ENCODE data around the gene TTLL13.

The TTLL13 gene

DNA sequence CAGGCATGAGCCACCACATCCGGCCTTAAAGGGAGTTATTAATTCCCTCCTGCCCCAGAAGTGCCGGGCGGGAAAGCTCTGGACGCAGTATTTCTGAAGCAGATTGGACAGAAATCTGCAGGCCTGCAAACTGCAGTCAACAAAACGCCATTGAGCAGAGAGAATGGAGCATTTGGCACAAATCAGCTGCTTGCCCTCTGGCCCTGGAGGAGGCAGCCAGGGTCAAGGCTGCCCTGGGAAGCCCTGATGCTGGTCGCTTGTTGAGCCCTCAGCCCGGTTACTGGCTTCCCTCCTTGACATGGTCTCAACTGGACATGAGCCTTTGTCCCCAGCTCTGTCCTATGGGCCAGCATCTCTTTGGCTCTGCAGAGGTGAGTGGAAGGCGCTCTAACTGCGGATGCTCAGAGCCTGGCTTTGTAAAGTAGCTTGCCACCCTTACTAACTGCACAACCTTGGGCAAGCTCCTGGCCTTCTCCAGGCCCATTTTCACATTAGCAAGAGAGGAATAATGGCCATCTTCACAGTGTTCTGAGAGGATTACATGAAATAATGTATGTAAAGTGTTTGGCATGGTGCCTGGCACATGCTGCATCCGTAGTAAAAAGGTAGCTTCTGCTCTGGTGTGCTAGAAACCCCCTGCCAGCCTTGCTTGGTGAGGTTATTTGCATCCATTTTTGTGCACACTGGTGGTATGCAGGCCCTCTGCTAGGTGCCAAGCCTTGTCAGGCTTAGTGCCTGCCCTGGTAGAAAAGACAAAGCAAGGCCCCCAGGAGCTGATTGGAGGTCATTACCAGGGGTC lies 44.1 kb upstream of the TTLL13 start:
- no peak overlapping the region for H3K4me3 ChIP-seq (ENCODE audit: low read length)
- H3K36me3 ChIP-seq (replicated peaks; ENCODE audit: low read depth, low read length) = no peaks in the 10 kb centered on the region

DNA sequence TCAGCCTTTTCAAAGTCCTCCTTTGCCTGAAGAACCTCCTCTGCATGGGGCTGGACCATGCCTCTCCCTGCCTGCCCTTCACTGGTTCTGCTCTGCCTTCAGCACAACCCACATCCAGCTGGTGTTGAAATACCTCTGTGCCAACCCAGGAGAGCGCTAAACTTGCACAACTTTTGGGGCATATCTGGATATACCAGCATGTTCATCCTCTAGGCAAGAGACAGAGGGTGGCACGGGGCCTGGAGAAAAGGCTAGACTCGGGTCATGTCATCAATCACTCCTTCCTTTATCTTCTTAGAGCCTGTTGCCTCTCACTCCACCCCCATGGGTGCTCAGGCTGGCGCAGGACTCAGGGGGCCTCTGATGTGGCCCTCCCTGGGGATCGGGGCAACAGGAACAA lies 43.5 kb upstream of the TTLL13 start:
- Histone ChIP-seq H3K4me1 (ENCODE audit: low read length) (peaks cover 12% of the 10 kb centered on the region), H3K4me2 (ENCODE audit: low read length) (no peak overlapping the region), H4K20me1 (ENCODE audit: insufficient read depth, low read length) (no peaks in the 10 kb centered on the region), H3K36me3 (replicated peaks; ENCODE audit: low read depth, low read length) (no peaks in the 10 kb centered on the region), H3K9me3 (ENCODE audit: insufficient read depth, low read length) (no peaks in the 10 kb centered on the region), H2AFZ (ENCODE audit: low read depth, low read length) (no peak overlapping the region), H3K27ac (ENCODE audit: low read length) (no peak overlapping the region), H3K79me2 (ENCODE audit: low read length) (no peaks in the 10 kb centered on the region), H3K4me3 (ENCODE audit: low read length) (no peak overlapping the region), H3K27me3 (ENCODE audit: low read depth, low read length) (peaks cover 5% of the 10 kb centered on the region; the same call in 1 of the 2 replicates), H3K9ac (ENCODE audit: low read length) (no peak overlapping the region)
- TF ChIP-seq, protein P1, sequence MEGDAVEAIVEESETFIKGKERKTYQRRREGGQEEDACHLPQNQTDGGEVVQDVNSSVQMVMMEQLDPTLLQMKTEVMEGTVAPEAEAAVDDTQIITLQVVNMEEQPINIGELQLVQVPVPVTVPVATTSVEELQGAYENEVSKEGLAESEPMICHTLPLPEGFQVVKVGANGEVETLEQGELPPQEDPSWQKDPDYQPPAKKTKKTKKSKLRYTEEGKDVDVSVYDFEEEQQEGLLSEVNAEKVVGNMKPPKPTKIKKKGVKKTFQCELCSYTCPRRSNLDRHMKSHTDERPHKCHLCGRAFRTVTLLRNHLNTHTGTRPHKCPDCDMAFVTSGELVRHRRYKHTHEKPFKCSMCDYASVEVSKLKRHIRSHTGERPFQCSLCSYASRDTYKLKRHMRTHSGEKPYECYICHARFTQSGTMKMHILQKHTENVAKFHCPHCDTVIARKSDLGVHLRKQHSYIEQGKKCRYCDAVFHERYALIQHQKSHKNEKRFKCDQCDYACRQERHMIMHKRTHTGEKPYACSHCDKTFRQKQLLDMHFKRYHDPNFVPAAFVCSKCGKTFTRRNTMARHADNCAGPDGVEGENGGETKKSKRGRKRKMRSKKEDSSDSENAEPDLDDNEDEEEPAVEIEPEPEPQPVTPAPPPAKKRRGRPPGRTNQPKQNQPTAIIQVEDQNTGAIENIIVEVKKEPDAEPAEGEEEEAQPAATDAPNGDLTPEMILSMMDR (IDR thresholded peaks at IDR 0.05; ENCODE audit: low read depth, low read length) = no peak
- TF ChIP-seq EZH2phosphoT487 (IDR thresholded peaks at IDR 0.05; ENCODE audit: low read depth) = no peak

More for the DNA sequence above, 44.1 kb upstream of the TTLL13 start:
- Histone ChIP-seq H3K9ac (ENCODE audit: low read length) (no peak overlapping the region), H3K9me3 (ENCODE audit: insufficient read depth, low read length) (no peaks in the 10 kb centered on the region), H3K4me1 (ENCODE audit: low read length) (peaks cover 17% of the 10 kb centered on the region), H3K79me2 (ENCODE audit: low read length) (no peaks in the 10 kb centered on the region), H3K4me2 (ENCODE audit: low read length) (no peak overlapping the region), H4K20me1 (ENCODE audit: insufficient read depth, low read length) (no peaks in the 10 kb centered on the region), H3K27ac (ENCODE audit: low read length) (no peak overlapping the region), H3K27me3 (ENCODE audit: low read depth, low read length) (peaks cover 5% of the 10 kb centered on the region; the same call in 1 of the 2 replicates), H2AFZ (ENCODE audit: low read depth, low read length) (no peak overlapping the region)
- no peak for TF ChIP-seq EZH2phosphoT487 (IDR thresholded peaks at IDR 0.05; ENCODE audit: low read depth)
- TF ChIP-seq, protein P1 (IDR thresholded peaks at IDR 0.05; ENCODE audit: low read depth, low read length) = no peak

DNA sequence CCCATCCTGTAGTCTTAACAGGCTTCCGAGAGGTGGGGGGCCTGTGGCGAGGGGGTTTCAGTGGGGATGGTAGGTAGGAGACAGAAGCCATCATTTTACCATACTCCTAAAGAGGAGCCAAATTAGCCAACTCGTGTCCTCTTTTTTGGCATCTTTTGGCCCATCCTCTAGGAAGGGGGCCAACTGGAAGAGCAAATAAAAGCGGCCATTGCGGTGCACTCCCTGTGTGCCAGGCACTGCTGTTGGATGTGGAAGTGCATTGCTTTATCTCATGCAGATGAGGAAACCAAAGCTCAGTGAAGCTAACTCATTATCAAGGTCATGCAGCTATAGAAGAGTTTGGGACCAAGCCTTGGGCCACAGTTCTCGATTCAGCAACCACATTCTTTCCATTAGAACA lies 42.1 kb upstream of the TTLL13 start:
- H3K9me3 ChIP-seq (ENCODE audit: insufficient read depth, low read length) = no peaks in the 10 kb centered on the region
- no peak for TF ChIP-seq EZH2phosphoT487 (IDR thresholded peaks at IDR 0.05; ENCODE audit: low read depth)
- TF ChIP-seq, protein P1 (IDR thresholded peaks at IDR 0.05; ENCODE audit: low read depth, low read length) = no peak
- H4K20me1 ChIP-seq (ENCODE audit: insufficient read depth, low read length) = no peaks in the 10 kb centered on the region
- no peak overlapping the region for H3K9ac ChIP-seq (ENCODE audit: low read length)
- no peak overlapping the region for H3K4me3 ChIP-seq (ENCODE audit: low read length)
- H3K4me1 ChIP-seq (ENCODE audit: low read length) = peaks cover 7% of the 10 kb centered on the region
- no peak overlapping the region for H3K4me2 ChIP-seq (ENCODE audit: low read length)
- no peaks in the 10 kb centered on the region for H3K27me3 ChIP-seq (ENCODE audit: low read depth, low read length)
- H3K36me3 ChIP-seq (replicated peaks; ENCODE audit: low read depth, low read length) = no peaks in the 10 kb centered on the region
- H3K79me2 ChIP-seq (ENCODE audit: low read length) = no peaks in the 10 kb centered on the region
- no peak overlapping the region for H3K27ac ChIP-seq (ENCODE audit: low read length)
- no peak overlapping the region for H2AFZ ChIP-seq (ENCODE audit: low read depth, low read length)

GRCh38 chr15:90208356-90208755 lies 41.0 kb upstream of the TTLL13 start:
- TF ChIP-seq EZH2phosphoT487 (IDR thresholded peaks at IDR 0.05; ENCODE audit: low read depth) = no peak
- TF ChIP-seq, protein P1 (IDR thresholded peaks at IDR 0.05; ENCODE audit: low read depth, low read length) = no peak
- no peaks in the 10 kb centered on the region for H3K36me3 ChIP-seq (replicated peaks; ENCODE audit: low read depth, low read length)
- H3K4me2 ChIP-seq (ENCODE audit: low read length) = no peak overlapping the region
- H4K20me1 ChIP-seq (ENCODE audit: insufficient read depth, low read length) = no peaks in the 10 kb centered on the region
- H3K79me2 ChIP-seq (ENCODE audit: low read length) = no peaks in the 10 kb centered on the region
- no peak overlapping the region for H3K4me3 ChIP-seq (ENCODE audit: low read length)
- H3K27me3 ChIP-seq (ENCODE audit: low read depth, low read length) = no peaks in the 10 kb centered on the region
- H3K4me1 ChIP-seq (ENCODE audit: low read length) = peaks cover 7% of the 10 kb centered on the region
- H3K9me3 ChIP-seq (ENCODE audit: insufficient read depth, low read length) = no peaks in the 10 kb centered on the region
- H3K9ac ChIP-seq (ENCODE audit: low read length) = no peak overlapping the region
- H2AFZ ChIP-seq (ENCODE audit: low read depth, low read length) = no peak overlapping the region
- H3K27ac ChIP-seq (ENCODE audit: low read length) = no peak overlapping the region

Measured in OCI-LY3 (cell line).